Hematopoietic multipotent progenitor cell treated with erythropoietin and hydrocortisone succinate and interleukin-3 and kit ligand, for 6 days (in vitro differentiated cells): Measurements from ENCODE around the gene NBAS.
A peak's percentile ranks its signal among the peaks of the same experiment; 100 is the strongest.

ENCODE experiments used
- DNase-seq: peaks from one replicate; pipeline ENCODE4 v3.0.0-alpha.2; 2015

NBAS gene

DNA sequence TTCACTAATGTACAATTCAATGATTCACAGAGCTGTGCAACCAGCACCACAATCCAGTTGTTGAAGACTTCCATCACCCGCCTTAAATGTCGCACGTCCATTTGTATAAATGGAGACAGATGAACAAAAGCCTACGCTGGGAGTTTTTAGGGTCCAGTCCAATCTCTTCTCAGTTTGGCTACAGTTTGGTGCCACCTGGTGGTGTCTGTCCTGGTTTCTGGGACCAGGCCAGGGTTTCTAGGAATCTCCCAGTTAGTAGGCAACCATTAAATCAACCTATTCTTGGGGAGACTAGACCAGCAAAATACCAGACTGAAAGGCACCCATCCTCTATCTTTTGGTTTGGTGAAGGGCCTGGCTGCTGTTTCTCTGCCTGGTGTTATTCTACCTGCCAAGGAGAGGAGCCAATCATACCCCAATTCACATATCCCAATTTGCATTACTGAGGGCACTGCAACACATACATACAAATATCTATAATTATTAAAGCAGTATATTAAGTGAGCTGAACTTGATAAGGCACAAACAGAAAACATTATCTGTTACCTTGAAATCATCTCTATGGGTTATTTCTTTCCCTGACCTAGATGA, 27.3 kb upstream of the NBAS start:
- peak; percentile 89 for DNase-seq

DNA sequence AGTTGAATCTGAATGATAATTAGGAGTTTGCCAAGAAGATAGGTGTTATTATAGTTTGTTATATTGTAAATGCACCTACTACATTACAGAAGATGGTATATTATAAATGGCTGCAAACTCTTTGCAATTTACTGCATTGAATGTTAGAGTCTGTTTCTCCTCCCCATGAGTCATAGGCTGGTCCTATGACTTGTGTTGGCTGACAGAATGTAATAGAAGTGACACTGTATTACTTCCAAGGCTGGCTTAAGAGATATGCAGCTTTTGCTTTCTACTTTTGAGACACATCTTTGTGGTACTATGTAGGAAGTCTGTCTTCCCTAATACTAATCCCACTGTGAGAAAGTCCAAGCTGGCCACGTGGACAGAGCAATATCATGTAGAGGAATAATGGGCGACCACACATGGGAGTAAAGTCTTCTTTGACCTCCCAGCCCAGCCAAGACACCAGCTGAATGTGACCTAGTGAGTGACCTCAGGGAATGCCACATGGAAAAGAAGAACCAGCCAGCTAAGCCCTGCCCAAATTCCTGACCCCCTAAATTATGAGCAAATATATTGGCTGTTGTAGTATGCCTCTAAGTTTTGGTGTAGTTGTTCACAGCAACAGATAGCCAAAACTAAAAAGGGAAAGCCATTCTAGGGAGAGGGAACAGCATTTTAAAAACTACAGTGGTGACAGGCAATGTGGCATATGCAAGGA, 23.8 kb upstream of the NBAS start:
- DNase-seq: no peak

DNA sequence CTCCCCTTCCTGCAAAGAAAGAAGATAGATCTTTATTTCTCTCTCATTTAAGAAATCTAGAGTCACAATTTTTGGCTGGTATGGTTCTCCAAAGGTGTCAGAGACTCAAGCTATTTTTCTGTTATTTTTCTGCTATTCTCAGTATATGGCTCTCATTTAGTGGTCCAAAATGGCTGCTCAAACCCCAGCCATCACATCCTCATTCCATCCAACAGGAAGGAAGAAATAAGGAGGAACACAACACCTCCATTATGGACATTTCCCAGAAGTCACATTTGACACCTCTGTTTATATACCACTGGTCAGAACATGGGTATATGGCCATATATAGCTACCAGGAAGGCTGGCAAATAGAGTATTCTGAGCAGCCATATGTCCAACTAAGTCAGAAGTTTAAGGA, 23.2 kb upstream of the NBAS start:
- DNase-seq: no peak

DNA sequence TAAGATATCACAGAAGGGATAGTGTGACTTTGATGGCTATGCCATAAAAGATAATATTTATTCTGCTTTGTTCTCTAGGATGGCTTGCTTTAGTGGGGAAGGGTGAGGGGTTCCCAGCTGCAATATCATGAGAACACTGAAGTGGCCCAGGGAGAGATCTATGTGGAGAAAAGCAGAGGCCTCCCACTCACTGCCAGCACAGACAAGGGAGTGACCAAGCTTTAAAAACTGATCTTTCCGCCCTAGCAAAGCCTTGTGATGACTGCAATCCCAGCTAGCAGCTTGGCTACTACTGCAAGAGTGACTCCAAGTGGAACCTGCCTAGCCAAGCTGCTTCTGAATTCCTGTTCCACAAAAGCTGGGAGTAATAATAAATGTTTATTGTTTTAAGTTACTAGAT, 22.7 kb upstream of the NBAS start:
- no peak for DNase-seq

DNA sequence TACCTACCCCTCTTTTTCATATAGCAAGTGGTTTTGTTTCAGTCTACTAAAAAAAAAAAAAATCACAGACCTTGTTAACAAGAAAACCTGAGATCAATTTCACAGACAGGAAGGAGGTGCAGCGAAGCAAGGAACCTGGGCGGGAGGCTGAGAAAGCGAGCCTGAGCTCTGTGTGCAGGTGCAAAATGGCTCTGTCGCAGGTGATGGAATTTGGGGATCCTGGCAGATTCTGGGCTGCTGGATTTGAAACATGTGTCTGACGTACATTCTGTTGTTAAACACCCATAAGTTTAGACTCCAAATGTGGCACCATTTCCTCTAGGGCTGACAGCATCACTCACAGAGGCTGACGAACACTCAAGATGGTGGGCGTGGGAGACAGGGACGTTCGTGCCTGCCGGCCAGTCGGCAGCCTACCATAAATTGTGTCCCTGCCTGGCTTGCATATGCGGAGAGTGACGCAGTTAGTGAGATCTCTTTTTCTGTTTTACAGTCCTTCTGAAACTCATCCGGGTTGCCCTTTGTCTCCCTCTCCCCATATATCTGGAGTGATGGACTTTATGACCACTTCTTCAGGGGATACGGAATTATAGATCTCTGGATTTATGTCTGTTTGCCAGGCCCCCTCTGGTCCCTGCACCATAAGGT, 21.7 kb upstream of the NBAS start:
- no peak for DNase-seq

DNA sequence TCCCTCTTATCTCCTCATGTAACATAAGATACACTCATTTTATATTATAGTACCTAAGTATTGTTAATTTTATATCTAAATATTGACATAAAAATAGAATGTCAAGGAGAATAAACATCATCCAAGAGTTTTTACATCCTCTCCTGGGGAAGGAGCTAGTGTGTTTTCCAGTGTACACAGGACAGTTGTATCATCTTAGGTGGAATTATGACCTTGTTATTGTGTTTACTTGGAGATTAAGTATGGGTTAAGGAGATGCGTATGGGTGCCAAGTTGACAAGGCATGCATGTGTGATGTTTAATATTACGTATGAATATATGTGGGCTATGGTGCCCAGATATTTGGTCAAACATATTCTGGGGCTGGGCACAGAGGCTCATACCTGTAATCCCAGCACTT, 19.3 kb upstream of the NBAS start:
- DNase-seq: no peak

DNA sequence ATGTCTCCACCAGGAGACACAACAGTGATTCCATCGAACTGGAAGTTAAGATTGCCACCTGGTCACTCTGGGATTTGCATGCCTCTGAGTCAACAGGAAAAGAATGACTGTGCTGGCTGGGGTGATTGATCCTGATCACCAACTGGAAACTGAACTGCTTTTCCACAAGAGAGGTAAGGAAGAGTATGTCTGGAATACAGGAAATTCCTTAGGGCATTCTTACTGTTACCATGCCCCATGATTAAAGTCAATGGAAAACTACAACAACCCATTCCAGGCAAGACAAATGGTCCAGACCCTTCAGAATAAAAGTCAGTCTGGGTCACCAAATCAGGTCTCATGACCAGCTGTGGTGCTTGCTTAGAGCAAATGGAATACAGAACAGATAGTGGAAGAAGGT, 18.5 kb upstream of the NBAS start:
- no peak for DNase-seq

DNA sequence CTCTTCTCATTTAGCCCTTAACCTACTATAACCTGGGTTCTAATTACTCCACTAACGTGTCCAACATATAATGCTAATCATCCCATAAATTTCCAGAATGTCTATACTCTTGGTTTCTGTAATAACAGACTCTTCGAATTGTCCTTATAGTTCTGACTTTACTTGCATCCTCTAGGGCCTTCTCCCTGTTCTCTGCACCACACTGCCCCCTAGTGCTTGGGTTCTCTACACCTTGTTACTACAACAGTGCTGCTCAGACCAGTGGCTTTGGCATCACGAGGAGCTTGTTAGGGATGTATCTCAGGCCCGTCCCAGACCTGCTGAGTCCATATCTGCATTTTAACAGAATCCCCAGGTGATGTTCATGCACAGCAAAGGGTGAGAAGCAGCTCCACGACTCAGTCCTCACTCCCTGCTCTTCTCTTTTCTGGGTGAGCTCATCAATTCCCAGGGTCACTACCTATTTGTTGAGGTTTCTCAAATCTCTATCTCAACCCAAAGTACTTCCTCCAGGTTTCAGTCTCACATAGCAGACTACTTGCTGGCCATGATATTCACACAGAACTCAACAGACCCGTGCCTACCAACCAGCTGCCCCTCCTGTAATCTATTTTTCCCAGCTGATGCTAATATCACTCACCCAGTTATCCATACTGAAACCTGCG, 16.1 kb upstream of the NBAS start:
- DNase-seq: peak; percentile 98

DNA sequence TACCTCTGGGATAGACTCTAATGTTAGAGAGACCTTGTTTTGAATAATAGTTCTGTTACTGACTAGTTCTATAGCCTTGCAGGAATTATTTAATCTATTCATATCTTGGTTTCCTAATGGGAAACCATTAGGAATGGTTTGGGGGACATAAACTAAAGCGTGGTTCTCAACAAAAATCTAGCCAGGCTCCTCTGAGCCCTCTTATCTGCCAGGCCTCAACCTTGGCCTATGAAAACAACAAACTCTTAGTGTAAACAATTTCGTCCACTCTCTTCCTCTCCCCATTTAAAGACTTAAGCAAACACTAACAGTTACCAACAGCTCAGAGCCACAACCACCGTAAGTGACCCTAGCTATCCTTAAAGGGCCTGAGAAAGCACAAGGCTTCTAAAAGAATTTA, 10.6 kb upstream of the NBAS start:
- no peak for DNase-seq

DNA sequence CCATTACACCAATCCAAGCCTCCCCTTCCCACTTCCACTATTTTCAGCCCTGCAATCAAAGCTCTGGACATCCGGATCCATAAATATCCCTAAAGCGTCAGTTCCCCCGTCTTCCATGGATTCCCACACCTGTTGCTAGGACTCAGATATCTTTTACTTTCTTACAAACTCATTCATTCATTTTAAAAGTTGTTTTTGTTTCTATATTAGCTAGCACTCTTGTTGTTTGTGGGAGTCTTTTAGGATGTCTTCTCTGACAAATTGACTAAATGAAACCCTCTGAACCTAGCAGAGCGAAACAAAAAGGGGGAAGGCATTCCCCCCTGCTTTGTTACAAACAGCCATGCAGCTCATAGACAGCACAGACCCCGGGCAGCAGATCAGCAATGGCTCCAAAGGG, 9.0 kb upstream of the NBAS start:
- DNase-seq: no peak

DNA sequence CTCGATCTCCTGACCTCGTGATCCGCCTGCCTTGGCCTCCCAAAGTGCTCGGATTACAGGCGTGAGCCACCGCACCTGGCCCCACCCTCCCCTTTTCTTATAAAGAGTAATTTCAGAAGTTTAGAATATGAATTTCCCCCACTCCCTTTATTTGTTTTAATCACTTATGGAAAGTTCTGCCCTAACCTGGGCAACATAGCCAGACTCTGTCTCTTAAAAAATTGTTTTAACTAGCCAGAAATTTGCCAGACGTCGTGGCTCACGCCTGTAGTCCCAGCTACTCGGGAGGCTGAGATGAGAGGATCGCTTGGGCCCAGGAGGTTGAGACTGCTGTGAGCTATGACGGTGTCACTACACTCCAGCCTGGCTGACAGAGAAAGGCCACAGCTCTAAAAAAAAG, 7.7 kb upstream of the NBAS start:
- no peak for DNase-seq

DNA sequence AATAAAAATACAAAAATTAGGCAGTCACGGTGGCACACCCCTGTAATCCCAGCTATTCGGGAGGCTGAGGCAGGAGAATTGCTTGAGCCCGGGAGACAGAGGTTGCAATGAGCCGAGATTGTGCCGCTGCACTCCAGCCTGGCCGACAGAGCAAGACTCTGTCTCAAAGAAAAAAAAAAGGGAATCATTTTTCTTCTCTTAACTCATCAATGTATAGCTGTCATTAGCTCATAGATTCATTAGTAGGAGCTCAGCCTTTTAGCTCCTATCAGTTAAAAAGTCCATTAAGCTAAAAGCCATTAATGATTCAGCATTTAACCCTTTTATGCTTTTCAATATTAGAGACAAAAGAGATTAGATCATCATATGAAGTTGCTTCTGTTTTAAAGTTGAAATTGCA, 5.8 kb upstream of the NBAS start:
- no peak for DNase-seq

DNA sequence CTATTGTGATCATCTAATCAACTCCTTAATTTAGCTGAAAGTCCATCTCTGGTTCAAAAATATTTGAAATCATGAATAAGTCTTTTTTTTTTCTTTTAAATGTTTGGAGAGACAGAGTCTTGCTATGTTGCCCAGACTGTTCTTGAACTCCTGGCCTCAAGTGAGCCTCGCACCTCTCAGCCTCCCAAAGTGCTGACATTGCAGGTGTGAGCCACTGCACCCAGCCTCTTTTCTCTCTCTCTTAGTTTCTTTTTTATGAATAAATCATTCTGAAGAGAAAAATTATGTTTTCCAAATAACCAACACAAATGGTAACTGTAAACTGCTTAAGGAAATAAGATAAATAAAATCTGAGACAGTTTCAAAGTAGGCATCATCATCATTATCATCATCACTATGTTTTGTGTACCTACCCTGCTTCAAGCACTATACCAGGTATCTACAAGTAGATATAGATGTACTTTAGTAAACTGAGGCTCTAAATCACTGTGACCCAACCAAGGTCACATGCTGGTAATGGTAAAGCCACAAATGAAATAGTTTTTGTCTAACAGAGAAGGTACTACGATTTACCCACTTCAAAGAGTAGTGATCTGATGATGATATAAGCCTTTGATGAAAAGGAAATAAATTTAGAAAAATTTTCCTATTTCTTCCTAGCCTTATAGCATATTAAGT, 5.0 kb upstream of the NBAS start:
- DNase-seq: no peak

DNA sequence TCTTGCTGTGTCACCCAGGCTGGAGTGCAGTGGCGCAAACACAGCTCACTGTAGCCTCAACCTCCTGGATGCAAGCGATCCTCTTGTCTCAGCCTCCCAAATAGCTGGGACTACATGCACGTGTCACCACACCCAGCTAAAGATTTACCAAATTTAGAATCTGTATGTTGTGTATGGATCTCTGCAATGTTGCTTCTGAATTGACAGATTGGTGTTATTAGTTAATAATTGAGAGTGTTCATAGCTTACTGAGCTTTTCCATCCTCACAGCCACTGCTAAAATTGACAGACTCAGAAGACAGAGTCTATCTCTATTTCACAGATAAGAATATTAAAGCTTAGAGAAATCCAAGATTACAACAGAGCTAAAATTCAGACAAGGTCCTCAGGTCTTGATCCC, 4.3 kb upstream of the NBAS start:
- no peak for DNase-seq

DNA sequence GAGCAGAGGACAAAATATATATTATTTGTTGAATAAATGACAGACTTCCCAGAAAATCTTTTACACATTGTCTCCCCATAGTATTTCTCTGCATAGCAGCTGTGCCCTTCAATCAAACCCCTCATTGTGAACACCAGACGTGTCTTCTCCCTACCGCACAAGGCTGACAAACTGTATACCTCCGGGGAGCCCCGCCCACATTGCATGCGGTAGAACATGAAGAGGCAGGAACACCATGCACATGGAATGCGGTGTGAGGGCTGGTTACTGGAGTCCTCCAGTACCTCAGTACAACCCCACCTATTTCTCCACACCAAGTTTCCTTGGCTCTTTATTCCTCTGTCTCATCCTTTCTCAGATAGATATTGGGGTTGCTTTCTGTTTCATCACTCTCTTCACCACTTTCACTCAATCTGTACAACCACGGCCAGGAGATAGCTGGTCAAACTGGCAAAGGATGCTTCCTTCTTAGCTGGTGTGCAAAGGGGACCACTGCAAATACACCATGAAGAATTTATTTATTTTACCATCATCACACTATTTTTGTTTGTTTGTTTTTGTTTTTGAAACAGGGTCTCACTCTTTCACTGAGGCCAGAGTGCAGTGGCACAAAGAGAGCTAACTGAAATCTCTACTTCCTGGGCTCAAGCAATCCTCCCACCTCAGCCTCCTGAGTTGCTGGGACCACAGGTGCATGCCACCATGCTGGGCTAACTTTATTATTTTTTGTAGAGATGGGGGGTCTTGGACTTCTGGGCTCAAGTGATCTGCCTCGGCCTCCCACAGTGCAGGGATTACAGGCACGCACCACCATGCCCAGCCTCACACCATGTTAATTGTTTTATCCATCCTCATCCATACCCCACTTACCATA, 2.3 kb upstream of the NBAS start:
- DNase-seq: no peak

DNA sequence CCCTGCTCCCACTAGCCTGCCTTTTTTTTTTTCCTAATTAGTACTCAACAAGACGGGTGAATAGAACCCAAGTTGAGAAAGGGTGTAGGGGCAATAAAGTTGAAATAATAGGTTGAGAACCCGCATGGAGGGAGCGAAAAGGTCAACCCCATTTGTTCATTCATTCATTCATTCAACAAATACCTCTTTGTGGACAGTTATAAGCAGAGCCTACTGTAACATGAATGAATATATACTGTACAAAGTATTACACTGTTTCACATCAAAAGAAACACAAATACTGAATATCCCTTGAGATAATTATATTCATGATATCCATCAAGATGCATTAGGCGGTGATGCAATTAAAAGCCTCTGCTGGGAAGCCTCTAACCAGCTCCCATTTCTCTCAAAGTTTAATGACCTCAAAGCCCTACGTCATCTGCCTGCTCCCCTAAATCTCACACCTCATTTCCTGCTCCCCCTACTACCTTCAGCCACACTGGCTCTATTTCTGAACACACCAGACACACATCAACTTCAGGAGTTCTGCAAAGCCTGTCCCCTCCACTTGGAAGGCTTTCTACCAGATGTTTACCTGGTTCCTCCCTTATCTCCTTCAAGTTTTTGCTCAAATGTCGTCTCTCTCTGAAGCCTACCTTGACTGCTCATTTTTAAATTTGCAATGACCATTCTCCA, 1.4 kb upstream of the NBAS start:
- no peak for DNase-seq

DNA sequence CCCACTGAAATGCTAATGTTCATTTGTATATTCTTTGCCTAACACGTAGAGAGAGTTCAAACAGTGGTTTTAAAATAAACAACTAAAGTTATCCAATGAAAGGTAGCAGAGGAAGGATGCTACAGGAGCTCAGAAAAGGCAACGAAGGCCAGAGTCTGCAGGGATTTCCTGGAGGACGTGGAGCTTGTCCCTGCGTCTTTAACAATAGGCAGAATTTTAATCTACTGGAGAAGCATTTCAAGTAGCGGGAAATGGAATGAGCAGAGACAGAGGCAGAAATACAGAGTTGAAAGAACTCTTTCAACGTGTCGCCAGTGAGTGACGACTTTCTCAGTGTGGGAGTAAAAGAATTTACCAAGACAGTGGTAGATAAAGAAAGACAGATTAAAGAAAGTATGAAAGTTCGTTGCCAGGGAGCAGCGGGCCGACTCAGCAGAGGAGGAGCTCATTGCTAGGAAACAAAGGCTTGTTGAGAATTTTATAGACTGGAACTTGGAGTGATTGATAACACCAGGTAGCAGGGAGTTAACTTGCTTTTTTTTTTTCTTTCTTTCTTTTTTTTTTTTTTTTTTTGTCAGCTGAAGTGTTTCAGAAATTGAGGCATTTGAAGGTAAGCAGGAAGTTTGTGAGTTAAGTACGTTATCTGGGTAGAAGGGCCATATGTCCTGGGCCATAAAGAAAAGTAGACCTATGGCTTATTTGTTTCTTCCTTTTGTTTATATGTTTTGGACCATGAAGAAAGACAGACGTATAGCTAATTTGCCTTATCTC, 625 bp upstream of the NBAS start:
- DNase-seq: peak; percentile 88

DNA sequence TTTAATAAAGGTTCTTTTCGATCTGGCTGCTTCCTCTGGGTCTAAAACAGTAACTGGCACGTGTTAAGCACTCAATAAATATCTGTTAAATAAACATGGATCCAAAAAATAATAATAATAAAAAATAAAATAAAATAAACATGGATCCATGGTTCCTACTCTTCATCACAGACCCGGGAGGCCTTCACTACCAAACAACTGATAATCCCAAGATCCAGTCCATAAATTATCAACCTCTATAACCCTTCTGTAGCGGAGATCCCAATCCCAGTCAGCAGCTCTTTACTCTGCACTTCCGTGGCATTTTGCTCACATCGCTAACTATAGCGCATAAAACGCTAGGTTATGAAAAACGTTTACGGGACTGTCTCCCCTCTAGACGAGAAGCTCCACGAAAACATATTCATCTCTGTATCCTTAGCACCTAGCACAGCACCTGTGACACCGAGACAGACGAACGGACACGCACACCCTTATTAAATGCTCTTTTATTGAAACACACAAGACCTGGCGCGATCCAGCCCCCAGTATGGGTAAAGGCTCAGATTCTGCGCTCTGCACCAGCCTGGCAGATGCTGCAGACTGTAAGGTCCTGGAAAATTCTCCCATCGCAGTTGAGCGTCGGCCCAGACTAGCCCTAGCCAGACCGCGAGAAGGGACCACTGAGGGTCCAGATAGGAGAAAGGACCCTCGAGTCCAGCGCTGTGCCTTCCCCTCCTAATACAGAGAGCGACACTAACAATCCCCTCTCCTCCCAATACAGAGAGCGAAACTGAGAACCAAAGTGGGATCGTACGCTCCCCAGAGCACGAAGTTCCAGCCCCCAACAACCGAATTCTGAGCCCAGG, 770 bp downstream of the NBAS start:
- peak; percentile 65 for DNase-seq

DNA sequence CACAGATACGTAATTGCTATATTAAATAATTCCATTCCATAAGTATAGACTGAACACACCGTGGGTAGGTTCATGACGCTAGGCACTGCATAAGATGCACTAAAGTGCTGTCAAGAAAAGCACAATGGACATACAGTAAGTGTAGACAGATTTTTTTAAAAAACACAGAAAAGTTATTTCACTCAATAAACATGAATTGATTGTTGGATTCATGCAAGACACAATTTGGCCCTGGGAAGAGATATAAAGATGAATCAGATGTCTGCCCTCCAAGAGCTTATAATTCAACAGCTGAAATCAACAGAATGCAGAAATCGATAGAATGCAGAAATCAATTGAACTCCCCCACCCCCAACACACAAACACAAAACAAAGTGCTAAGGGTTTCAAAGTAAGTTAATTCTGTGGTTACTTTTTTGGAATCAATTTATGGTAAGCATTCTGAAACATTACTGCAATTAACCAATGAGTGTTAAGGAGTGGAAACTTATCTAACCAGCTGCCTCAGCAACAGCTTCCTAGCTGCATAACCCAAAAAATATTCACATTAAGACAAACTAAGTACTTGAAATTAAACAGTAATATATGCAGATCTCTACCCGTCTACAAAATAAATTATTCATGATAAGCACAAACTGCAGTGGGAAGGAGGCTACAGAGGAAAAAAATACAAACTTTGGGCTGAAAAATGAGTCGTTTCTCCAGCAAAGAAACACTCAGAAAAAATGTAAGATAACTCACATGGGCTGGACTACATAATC, 1.6 kb downstream of the NBAS start:
- peak; percentile 61 for DNase-seq
